ENCODE data around the gene GFPT2. TPM values are rescaled to one million over a fixed set of nuclear protein-coding genes. Genes with fewer than 3 reads are reported as not detected.

GFPT2 gene
- total RNA-seq, 2 donors from 2014 or later = 0.62 to 3.2 TPM

DNA sequence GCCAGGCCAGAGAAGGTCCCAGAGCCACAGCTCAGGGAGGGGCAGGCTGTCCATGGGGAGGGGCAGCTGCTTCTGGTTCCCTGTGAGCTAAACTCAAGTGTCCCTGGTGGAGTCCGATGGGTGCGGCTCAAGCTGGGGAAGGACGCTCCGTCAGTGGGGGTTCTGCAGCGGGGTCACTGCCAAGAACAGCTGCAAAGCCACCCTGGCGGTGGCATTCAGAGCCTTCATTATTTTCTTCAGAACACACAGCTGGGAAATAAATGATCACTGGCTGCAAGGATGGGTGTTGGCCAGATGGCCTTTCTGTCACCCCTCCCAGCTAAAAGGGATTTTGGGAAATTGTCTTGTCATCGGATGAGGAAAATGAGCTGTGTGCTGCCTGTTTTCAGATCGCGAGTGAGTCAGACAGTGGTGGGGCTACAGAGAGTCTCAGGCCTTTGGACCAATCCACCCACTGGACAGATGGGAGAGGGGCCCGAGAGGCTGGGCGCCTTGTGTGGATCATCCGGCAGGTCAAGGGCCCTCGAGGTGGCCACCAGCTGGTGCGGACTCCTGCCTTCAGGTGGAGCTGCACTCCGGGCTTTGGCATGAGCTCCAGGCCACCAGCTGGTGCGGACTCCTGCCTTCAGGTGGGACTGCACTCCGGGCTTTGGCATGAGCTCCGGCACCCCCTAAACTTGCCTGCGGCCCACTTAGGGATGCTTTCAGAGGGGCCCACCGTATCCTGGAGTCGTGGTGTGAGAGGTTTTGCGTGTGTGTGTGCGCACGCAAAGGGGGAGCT, 17.9 kb upstream of the GFPT2 start:
- intact Hi-C loops (cut with DNase I) = no loop called here
- no peak for DNase-seq

DNA sequence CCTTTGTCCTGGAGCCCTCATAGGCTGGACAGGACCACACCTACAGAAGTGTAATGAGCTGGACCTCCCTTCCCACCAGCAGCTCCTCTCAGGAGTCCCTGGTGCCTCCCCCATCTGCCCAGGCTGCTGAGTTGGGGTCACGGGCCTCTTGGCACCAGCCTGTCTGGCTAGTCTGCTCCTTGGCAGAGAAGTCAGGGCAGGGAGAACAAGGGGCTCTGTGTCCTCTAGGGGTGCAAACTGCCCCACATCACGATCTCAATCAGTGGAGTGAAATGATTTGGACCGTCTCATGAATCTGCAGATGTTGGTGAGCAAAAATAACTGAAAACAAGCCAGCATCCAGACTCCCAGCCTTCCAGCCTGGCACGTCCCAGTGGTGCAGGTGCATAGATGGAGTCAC, 14.9 kb upstream of the GFPT2 start:
- H3K27me3 ChIP-seq = no peaks in the 10 kb centered on the region
- TF ChIP-seq, protein P1, sequence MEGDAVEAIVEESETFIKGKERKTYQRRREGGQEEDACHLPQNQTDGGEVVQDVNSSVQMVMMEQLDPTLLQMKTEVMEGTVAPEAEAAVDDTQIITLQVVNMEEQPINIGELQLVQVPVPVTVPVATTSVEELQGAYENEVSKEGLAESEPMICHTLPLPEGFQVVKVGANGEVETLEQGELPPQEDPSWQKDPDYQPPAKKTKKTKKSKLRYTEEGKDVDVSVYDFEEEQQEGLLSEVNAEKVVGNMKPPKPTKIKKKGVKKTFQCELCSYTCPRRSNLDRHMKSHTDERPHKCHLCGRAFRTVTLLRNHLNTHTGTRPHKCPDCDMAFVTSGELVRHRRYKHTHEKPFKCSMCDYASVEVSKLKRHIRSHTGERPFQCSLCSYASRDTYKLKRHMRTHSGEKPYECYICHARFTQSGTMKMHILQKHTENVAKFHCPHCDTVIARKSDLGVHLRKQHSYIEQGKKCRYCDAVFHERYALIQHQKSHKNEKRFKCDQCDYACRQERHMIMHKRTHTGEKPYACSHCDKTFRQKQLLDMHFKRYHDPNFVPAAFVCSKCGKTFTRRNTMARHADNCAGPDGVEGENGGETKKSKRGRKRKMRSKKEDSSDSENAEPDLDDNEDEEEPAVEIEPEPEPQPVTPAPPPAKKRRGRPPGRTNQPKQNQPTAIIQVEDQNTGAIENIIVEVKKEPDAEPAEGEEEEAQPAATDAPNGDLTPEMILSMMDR (IDR thresholded peaks at IDR 0.05) = no peak
- H3K9me3 ChIP-seq = no peaks in the 10 kb centered on the region
- H3K4me1 ChIP-seq = no peaks in the 10 kb centered on the region
- DNase-seq = no peak
- H3K27ac ChIP-seq = no peak overlapping the region
- no peak overlapping the region for H3K9ac ChIP-seq (ENCODE audit: low read depth in 2 of 2, low read length in 2 of 2)
- intact Hi-C loops (cut with DNase I) = no loop called here
- H3K4me3 ChIP-seq = no peak overlapping the region
- no peaks in the 10 kb centered on the region for H3K36me3 ChIP-seq

More for the DNA sequence above, 17.9 kb upstream of the GFPT2 start:
- H3K27me3 ChIP-seq = no peaks in the 10 kb centered on the region
- no peaks in the 10 kb centered on the region for H3K9me3 ChIP-seq
- H3K4me3 ChIP-seq = no peak overlapping the region
- no peak overlapping the region for H3K27ac ChIP-seq
- H3K4me1 ChIP-seq = no peaks in the 10 kb centered on the region
- TF ChIP-seq, protein P1 (IDR thresholded peaks at IDR 0.05) = no peak
- H3K9ac ChIP-seq (ENCODE audit: low read depth in 2 of 2, low read length in 2 of 2) = no peak overlapping the region
- no peaks in the 10 kb centered on the region for H3K36me3 ChIP-seq

DNA sequence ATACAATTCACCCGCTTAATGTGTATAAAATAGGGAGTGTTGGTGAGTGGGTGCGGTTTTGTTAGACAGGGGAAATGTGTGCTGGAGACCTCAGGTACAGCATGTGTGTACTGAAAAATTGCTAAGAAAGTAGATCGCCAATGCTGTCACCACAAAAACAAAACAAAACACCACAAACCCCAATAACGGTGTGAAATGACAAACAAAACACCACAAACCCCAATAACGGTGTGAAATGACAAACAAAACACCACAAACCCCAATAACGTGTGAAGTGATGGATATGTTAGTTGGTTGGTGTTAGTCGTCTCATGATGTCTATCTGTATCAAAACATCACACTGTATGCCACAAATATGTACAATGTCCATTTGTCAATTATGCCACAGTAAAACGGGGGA, 14.2 kb upstream of the GFPT2 start:
- intact Hi-C loops (cut with DNase I) = no loop called here
- H3K9me3 ChIP-seq = no peaks in the 10 kb centered on the region
- no peak for DNase-seq

DNA sequence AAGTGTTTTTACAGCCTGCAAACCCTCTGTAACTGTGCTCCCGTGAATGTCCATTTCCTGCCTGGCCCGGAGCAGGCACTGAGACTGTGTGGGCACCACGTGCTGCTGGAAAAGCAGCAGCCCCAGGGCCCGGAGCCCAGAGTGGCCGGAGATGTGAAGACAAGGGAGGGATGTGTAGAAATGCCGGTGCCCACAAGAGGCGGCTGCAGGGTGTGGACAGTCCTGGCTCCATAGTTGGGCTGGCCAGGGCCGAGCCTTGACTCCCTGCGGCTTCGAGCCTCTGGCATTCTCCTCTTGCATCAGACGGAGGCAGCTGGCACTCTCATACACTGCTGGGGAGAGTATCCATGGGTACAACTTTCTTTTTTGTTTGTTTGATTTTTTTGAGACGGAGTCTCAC, 13.2 kb upstream of the GFPT2 start:
- no peak overlapping the region for H3K27ac ChIP-seq
- no peaks in the 10 kb centered on the region for H3K27me3 ChIP-seq
- no peaks in the 10 kb centered on the region for H3K4me1 ChIP-seq
- no peaks in the 10 kb centered on the region for H3K9me3 ChIP-seq
- DNase-seq = no peak
- H3K36me3 ChIP-seq = no peaks in the 10 kb centered on the region
- intact Hi-C loops (cut with DNase I) = no loop called here
- H3K9ac ChIP-seq (ENCODE audit: low read depth in 2 of 2, low read length in 2 of 2) = no peak overlapping the region
- H3K4me3 ChIP-seq = no peak overlapping the region
- TF ChIP-seq, protein P1 (IDR thresholded peaks at IDR 0.05) = no peak

More for the DNA sequence above, 14.2 kb upstream of the GFPT2 start:
- H3K4me3 ChIP-seq = no peak overlapping the region
- H3K4me1 ChIP-seq = no peaks in the 10 kb centered on the region
- H3K9ac ChIP-seq (ENCODE audit: low read depth in 2 of 2, low read length in 2 of 2) = no peak overlapping the region
- TF ChIP-seq, protein P1 (IDR thresholded peaks at IDR 0.05) = no peak
- no peak overlapping the region for H3K27ac ChIP-seq
- no peaks in the 10 kb centered on the region for H3K27me3 ChIP-seq
- H3K36me3 ChIP-seq = no peaks in the 10 kb centered on the region

DNA sequence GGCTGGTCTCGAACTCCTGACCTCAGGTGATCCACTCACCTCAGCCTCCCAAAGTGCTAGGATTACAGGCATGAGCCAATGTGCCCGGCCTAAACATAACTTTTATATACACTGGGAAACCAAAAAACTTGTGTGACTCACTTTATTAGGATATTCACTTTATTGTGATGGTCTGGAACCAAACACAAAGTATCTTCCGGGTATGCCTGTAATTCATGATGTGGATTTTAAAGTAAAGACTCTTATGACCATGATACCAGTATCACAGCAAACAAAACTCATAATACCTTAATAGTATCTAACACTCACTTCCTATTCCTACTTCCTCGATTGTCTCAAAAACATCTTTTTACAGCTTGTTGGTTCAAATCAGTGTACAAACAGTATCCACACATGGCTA, 12.7 kb upstream of the GFPT2 start:
- intact Hi-C loops (cut with DNase I) = no loop called here
- Histone ChIP-seq H3K27me3 (no peaks in the 10 kb centered on the region), H3K4me1 (no peaks in the 10 kb centered on the region), H3K36me3 (no peaks in the 10 kb centered on the region), H3K9me3 (no peaks in the 10 kb centered on the region), H3K9ac (ENCODE audit: low read depth in 2 of 2, low read length in 2 of 2) (no peak overlapping the region), H3K27ac (no peak overlapping the region), H3K4me3 (no peak overlapping the region)
- no peak for DNase-seq
- TF ChIP-seq, protein P1 (IDR thresholded peaks at IDR 0.05) = no peak

Data from colonic mucosa (tissue), 4 donors.